Measurements from ENCODE around the gene EPHA8.
A peak's percentile ranks its signal among the peaks of the same experiment; 100 is the strongest.

The EPHA8 gene

GRCh38 chr1:22633697-22634463 is 70.6 kb downstream of the EPHA8 start:
- Histone ChIP-seq H3K4me3 (ENCODE audit: low read length) (no peak overlapping the region), H3K9me2 (replicated peaks; ENCODE audit: insufficient read depth, low read length) (no peaks in the 10 kb centered on the region), H4K20me1 (ENCODE audit: insufficient read depth, low read length) (no peaks in the 10 kb centered on the region), H3F3A (ENCODE audit: insufficient read depth, low read length) (no peaks in the 10 kb centered on the region), H3K9ac (ENCODE audit: low read length) (no peak overlapping the region), H3K79me2 (ENCODE audit: low read length) (no peaks in the 10 kb centered on the region), H3K27me3 (replicated peaks; ENCODE audit: insufficient read depth, low read length) (peaks cover 76% of the 10 kb centered on the region), H3K4me2 (ENCODE audit: low read depth, low read length) (no peak overlapping the region), H2AFZ (ENCODE audit: low read length) (no peak overlapping the region), H3K36me3 (replicated peaks; ENCODE audit: insufficient read depth, low read length) (no peaks in the 10 kb centered on the region), H3K27ac (ENCODE audit: low read length) (no peak overlapping the region), H3K4me1 (ENCODE audit: low read length) (no peaks in the 10 kb centered on the region), H3K9me3 (replicated peaks; ENCODE audit: insufficient read depth, low read length) (no peaks in the 10 kb centered on the region)
- TF ChIP-seq EZH2 (optimal IDR thresholded peaks at IDR 0.05; ENCODE audit: low read depth, low read length) (no peak), CTCF (IDR thresholded peaks at IDR 0.05; ENCODE audit: low read length) (no peak), EZH2phosphoT487 (IDR thresholded peaks at IDR 0.05; ENCODE audit: low read length) (no peak)
- DNase-seq: peak; percentile 16

- Histone ChIP-seq H2AFZ (ENCODE audit: low read length) (no peak overlapping the region), H3K4me3 (ENCODE audit: low read length) (no peak overlapping the region), H3K36me3 (replicated peaks; ENCODE audit: insufficient read depth, low read length) (no peaks in the 10 kb centered on the region), H3K27ac (ENCODE audit: low read length) (no peak overlapping the region), H3K9ac (ENCODE audit: low read length) (no peak overlapping the region), H3K9me3 (replicated peaks; ENCODE audit: insufficient read depth, low read length) (no peaks in the 10 kb centered on the region), H3K4me2 (ENCODE audit: low read depth, low read length) (no peak overlapping the region), H3F3A (ENCODE audit: insufficient read depth, low read length) (no peaks in the 10 kb centered on the region), H3K4me1 (ENCODE audit: low read length) (no peaks in the 10 kb centered on the region), H3K9me2 (replicated peaks; ENCODE audit: insufficient read depth, low read length) (no peaks in the 10 kb centered on the region), H3K79me2 (ENCODE audit: low read length) (no peaks in the 10 kb centered on the region), H3K27me3 (replicated peaks; ENCODE audit: insufficient read depth, low read length) (peaks cover 67% of the 10 kb centered on the region), H4K20me1 (ENCODE audit: insufficient read depth, low read length) (no peaks in the 10 kb centered on the region)
- TF ChIP-seq EZH2phosphoT487 (IDR thresholded peaks at IDR 0.05; ENCODE audit: low read length) (no peak), EZH2 (optimal IDR thresholded peaks at IDR 0.05; ENCODE audit: low read depth, low read length) (no peak), CTCF (IDR thresholded peaks at IDR 0.05; ENCODE audit: low read length) (no peak)
- no peak for DNase-seq
These were observed 72.1 kb downstream of the EPHA8 start for GRCh38 chr1:22635436-22635835.

GRCh38 chr1:22636353-22636752 is 73.1 kb downstream of the EPHA8 start, which contains the start of gene C1QA:
Gene C1QA, plus strand, starts transcription at chr1:22636628. Its CDS starts 989 bp downstream, at chr1:22637617.
- Histone ChIP-seq H3K9ac (ENCODE audit: low read length) (no peak within 1 kb of the TSS), H3K27ac (ENCODE audit: low read length) (no peak within 1 kb of the TSS), H3K27me3 (replicated peaks; ENCODE audit: insufficient read depth, low read length) (peaks cover 60% of the 10 kb centered on the region), H3K4me1 (ENCODE audit: low read length) (no peaks in the 10 kb centered on the region), H3K79me2 (ENCODE audit: low read length) (no peaks in the 10 kb centered on the region), H3K9me2 (replicated peaks; ENCODE audit: insufficient read depth, low read length) (no peaks in the 10 kb centered on the region), H3K36me3 (replicated peaks; ENCODE audit: insufficient read depth, low read length) (no peaks in the 10 kb centered on the region), H2AFZ (ENCODE audit: low read length) (no peak within 1 kb of the TSS), H3K4me2 (ENCODE audit: low read depth, low read length) (no peak within 1 kb of the TSS), H4K20me1 (ENCODE audit: insufficient read depth, low read length) (no peaks in the 10 kb centered on the region), H3K4me3 (ENCODE audit: low read length) (no peak within 1 kb of the TSS), H3F3A (ENCODE audit: insufficient read depth, low read length) (no peaks in the 10 kb centered on the region), H3K9me3 (replicated peaks; ENCODE audit: insufficient read depth, low read length) (no peaks in the 10 kb centered on the region)
- TF ChIP-seq EZH2phosphoT487 (IDR thresholded peaks at IDR 0.05; ENCODE audit: low read length): no peak
- DNase-seq: no peak

DNA sequence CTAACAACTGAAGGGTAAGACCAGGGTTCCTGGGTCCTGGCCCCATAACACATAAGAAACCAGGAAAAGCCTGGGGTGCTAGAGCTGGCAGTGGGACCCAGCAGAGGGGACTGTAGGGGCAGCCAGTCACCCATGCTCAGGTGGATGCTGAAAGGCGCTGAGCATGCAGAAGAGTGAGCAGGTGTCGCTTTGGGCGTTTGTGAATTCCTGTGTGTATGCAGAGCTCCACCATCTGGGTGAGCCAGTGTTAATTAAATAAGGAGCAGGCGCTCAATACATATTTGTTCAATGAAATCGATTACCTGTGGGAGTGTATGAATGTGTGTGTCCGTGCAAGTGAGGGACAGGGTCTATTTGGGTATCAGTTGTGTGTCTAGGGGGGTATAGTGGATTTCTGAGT is 73.6 kb downstream of the EPHA8 start:
- Histone ChIP-seq H4K20me1 (ENCODE audit: insufficient read depth, low read length) (no peaks in the 10 kb centered on the region), H3K9me2 (replicated peaks; ENCODE audit: insufficient read depth, low read length) (no peaks in the 10 kb centered on the region), H2AFZ (ENCODE audit: low read length) (no peak overlapping the region), H3K9me3 (replicated peaks; ENCODE audit: insufficient read depth, low read length) (no peaks in the 10 kb centered on the region), H3K36me3 (replicated peaks; ENCODE audit: insufficient read depth, low read length) (no peaks in the 10 kb centered on the region), H3K4me3 (ENCODE audit: low read length) (no peak overlapping the region), H3K27me3 (replicated peaks; ENCODE audit: insufficient read depth, low read length) (peaks cover 59% of the 10 kb centered on the region), H3F3A (ENCODE audit: insufficient read depth, low read length) (no peaks in the 10 kb centered on the region), H3K9ac (ENCODE audit: low read length) (no peak overlapping the region), H3K4me1 (ENCODE audit: low read length) (no peaks in the 10 kb centered on the region), H3K4me2 (ENCODE audit: low read depth, low read length) (no peak overlapping the region), H3K27ac (ENCODE audit: low read length) (no peak overlapping the region), H3K79me2 (ENCODE audit: low read length) (no peaks in the 10 kb centered on the region)
- no peak for DNase-seq
- TF ChIP-seq CTCF (IDR thresholded peaks at IDR 0.05; ENCODE audit: low read length) (no peak), EZH2phosphoT487 (IDR thresholded peaks at IDR 0.05; ENCODE audit: low read length) (no peak), EZH2 (optimal IDR thresholded peaks at IDR 0.05; ENCODE audit: low read depth, low read length) (no peak)

Data from MM.1S (cell line).